IMR-90 (cell line): ENCODE measurements around the gene DIABLO. TPM values are rescaled to one million over a fixed set of nuclear protein-coding genes. Genes with fewer than 3 reads are reported as not detected.
"Not testable (repeated sequence)": the region's sequence is repeated elsewhere in the genome, so short reads cannot be mapped to it uniquely, and the experiment has no call there.

Experiments
- ATAC-seq: fragments of 200-7000 bp; cut with Tn5 transposase; 2 replicates; pipeline ENCODE4 v1.9.1; 2020; ENCODE audit warnings: low read depth, mild to moderate bottlenecking, moderate library complexity
- BruUV-seq: library from RNA; stranded (reverse); fragments of 400-500 nt; replicated peaks from 2 replicates; lab custom pipeline; 2021; lab: Mats Ljungman, UMichigan
- CTCF ChIA-PET: fragments of 300-600 bp; formaldehyde crosslinking; extraction: SDS; loops from one replicate; lab custom pipeline; 2021; ENCODE audit warnings: antibody characterized with exemption; lab: Yijun Ruan, JAX
- POLR2A ChIA-PET: fragments of 300-600 bp; sonication (Branson Sonifier 250); formaldehyde crosslinking; loops from one replicate; lab custom pipeline; 2022; ENCODE audit warnings: antibody characterized with exemption; ENCODE audit not compliant: unreplicated experiment; lab: Charles Lee
- DNase-seq: peaks from one replicate; pipeline ENCODE4 v3.0.0; 2013
- H2AFZ ChIP-seq: replicated peaks from 2 replicates; pipeline ENCODE3; 2013; ENCODE audit warnings: low read length, mild to moderate bottlenecking; ENCODE audit not compliant: poor library complexity
- H2AK5ac ChIP-seq: 2 replicates; pipeline ENCODE4 v1.6.1; 2013; ENCODE audit warnings: low read depth, low read length, inconsistent platforms
- H2AK9ac ChIP-seq: replicated peaks from 2 replicates; pipeline ENCODE3; 2013; ENCODE audit warnings: mild to moderate bottlenecking, low read depth, low read length, moderate library complexity; ENCODE audit not compliant: poor library complexity
- H2BK120ac ChIP-seq: 2 replicates; pipeline ENCODE4 v1.6.1; 2013; ENCODE audit warnings: low read depth, low read length, inconsistent platforms
- H2BK15ac ChIP-seq: 3 replicates; pipeline ENCODE4 v1.6.1; 2013; ENCODE audit warnings: low read depth, low read length, inconsistent platforms
- H2BK20ac ChIP-seq: 2 replicates; pipeline ENCODE4 v1.6.1; 2013; ENCODE audit warnings: low read depth, mild to moderate bottlenecking, inconsistent platforms, low read length, moderate library complexity
- H2BK5ac ChIP-seq: 2 replicates; pipeline ENCODE4 v1.6.1; 2013; ENCODE audit warnings: mild to moderate bottlenecking, low read depth, low read length, inconsistent platforms; ENCODE audit not compliant: poor library complexity, severe bottlenecking
- H3K14ac ChIP-seq: replicated peaks from 2 replicates; pipeline ENCODE4 v1.6.1; 2013; ENCODE audit warnings: low read depth, low read length, inconsistent platforms
- H3K18ac ChIP-seq: 2 replicates; pipeline ENCODE4 v1.6.1; 2013; ENCODE audit warnings: low read depth, low read length, control low read depth
- H3K23ac ChIP-seq: 2 replicates; pipeline ENCODE4 v1.6.1; 2013; ENCODE audit warnings: low read depth, low read length, inconsistent platforms
- H3K27ac ChIP-seq: 2 replicates; pipeline ENCODE4 v1.5.1; 2013; ENCODE audit warnings: mild to moderate bottlenecking, control low read depth, low read length; ENCODE audit not compliant: insufficient read depth
- H3K27me3 ChIP-seq: 2 replicates; pipeline ENCODE4 v1.6.1; 2013; ENCODE audit warnings: low read length; ENCODE audit not compliant: control insufficient read depth, insufficient read depth
- H3K36me3 ChIP-seq: 2 replicates; pipeline ENCODE4 v1.6.1; 2013; ENCODE audit warnings: low read length, mixed read lengths; ENCODE audit not compliant: control insufficient read depth, insufficient read depth
- H3K4ac ChIP-seq: 2 replicates; pipeline ENCODE4 v1.6.1; 2013; ENCODE audit warnings: low read depth, low read length, inconsistent platforms
- H3K4me1 ChIP-seq: 2 replicates; pipeline ENCODE4 v1.6.1; 2013; ENCODE audit warnings: low read length, mixed read lengths; ENCODE audit not compliant: control insufficient read depth, insufficient read depth
- H3K4me2 ChIP-seq: 2 replicates; pipeline ENCODE4 v1.6.1; 2013; ENCODE audit warnings: low read depth, mild to moderate bottlenecking, control low read depth, low read length, moderate library complexity
- H3K4me3 ChIP-seq: 2 replicates; pipeline ENCODE4 v1.5.1; 2013; ENCODE audit warnings: low read depth, mild to moderate bottlenecking, control low read depth, low read length, moderate library complexity; ENCODE audit not compliant: insufficient read depth
- H3K56ac ChIP-seq: 2 replicates; pipeline ENCODE4 v1.6.1; 2013; ENCODE audit warnings: low read length, inconsistent platforms; ENCODE audit not compliant: insufficient read depth; ENCODE audit errors: extremely low read depth
- H3K79me1 ChIP-seq, 2 experiments: 2 replicates each; pipeline ENCODE4 v1.6.1; 2013; ENCODE audit warnings: low read length in 2 of 2, inconsistent platforms in 1 of 2, low read depth in 1 of 2
- H3K9ac ChIP-seq: 2 replicates; pipeline ENCODE4 v1.6.1; 2013; ENCODE audit warnings: low read depth, low read length, control low read depth
- H3K9me1 ChIP-seq: 2 replicates; pipeline ENCODE4 v1.6.1; 2013; ENCODE audit warnings: low read length, inconsistent platforms; ENCODE audit not compliant: insufficient read depth
- H3K9me3 ChIP-seq: 2 replicates; pipeline ENCODE4 v1.6.1; 2013; ENCODE audit warnings: low read length; ENCODE audit not compliant: control insufficient read depth, insufficient read depth
- H4K20me1 ChIP-seq: 2 replicates; pipeline ENCODE4 v1.6.1; 2013; ENCODE audit warnings: low read length, inconsistent platforms; ENCODE audit not compliant: insufficient read depth
- H4K5ac ChIP-seq: 2 replicates; pipeline ENCODE4 v1.6.1; 2013; ENCODE audit warnings: mild to moderate bottlenecking, low read depth, low read length, control low read depth
- H4K8ac ChIP-seq, 2 experiments: 2 replicates each; pipeline ENCODE4 v1.6.1; 2013; ENCODE audit warnings: low read depth in 2 of 2, low read length in 2 of 2, control low read depth in 1 of 2, inconsistent platforms in 1 of 2
- H4K91ac ChIP-seq: 2 replicates; pipeline ENCODE4 v1.6.1; 2013; ENCODE audit warnings: low read depth, low read length, inconsistent platforms; ENCODE audit not compliant: insufficient read depth
- WGBS, 2 experiments: methylation state at CpG; one replicate each; pipeline versions ENCODE4 v1.1.5 to v1.1.7; 2013; ENCODE audit warnings: missing lambda C conversion rate in 2 of 2; ENCODE audit not compliant: insufficient read length in 1 of 2; ENCODE audit errors: extremely low coverage in 2 of 2; 5-methylcytosine and 5-hydroxymethylcytosine counted together
- dilution Hi-C: fragments of 300-500 bp; cut with HindIII; formaldehyde crosslinking; loops from one replicate; pipeline ENCODE4 v1.14.3; 2018; ENCODE audit warnings: low sequenced_read_pairs; ENCODE audit not compliant: unreplicated experiment
- in situ Hi-C: fragments of 300-500 bp; cut with MboI; formaldehyde crosslinking; loops from 3 replicates; pipeline ENCODE4 v1.14.3; 2019; ENCODE audit warnings: low sequenced_read_pairs, inconsistent platforms, mixed read lengths
- intact Hi-C: fragments of 100-400 bp; cut with micrococcal nuclease; formaldehyde crosslinking; loops from 2 replicates; pipeline ENCODE4 v1.10.0; 2022
- polyA plus RNA-seq, 3 experiments: library from polyadenylated mRNA; depleted of rRNA; stranded (reverse); fragments of >200 nt; gene quantifications; 2 replicates each; pipeline ENCODE4 v1.2.3, GENCODE V29; 2012; ENCODE audit warnings: low replicate concordance in 1 of 3
- total RNA-seq: library from RNA; depleted of rRNA; stranded (reverse); fragments of >200 nt; gene quantifications from 2 replicates; pipeline ENCODE4 v1.2.3, GENCODE V29; 2012

DIABLO gene
- total and polyA plus RNA-seq, 2 of the 4 experiments (the other 2 are of a cell fraction): 69.7 to 102 TPM

DNA sequence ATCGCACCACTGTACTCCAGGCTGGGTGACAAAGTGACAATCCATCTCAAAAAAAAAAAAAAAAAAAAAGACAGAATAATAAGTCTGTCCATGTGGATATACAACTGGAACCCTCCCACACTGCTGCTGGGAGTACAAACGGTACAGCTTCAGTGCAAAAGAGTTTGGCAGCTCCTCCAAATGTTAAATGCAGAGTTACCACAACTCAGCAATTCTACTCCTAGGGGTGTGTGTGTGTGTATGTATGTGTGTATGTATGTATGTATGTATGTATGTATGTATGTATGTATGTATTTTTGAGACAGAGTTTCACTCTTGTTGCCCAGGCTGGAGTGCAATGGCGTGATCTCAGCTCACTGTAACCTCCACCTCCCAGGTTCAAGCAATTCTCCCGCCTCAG, 33.1 kb upstream of the DIABLO start:
- in situ Hi-C loops: not testable (repeated sequence)

DNA sequence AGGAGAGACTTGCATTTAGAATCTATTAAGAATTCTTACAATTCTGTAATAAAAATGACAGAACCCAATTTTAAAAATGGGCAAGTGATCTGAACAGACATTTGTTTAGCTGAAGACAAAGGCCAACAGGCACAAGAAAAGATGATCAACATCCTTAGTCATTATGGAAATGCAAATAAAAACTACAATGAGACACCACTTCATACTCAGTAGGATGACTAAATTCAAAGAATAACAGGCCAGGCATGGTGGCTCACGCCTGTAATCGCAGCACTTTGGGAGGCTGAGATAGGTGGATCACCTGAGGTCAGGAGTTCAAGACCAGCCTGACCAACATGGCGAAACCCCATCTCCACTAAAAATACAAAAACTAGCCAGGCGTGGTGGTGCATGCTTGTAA, 32.6 kb upstream of the DIABLO start:
- H2BK5ac ChIP-seq, H3K4me2 ChIP-seq, H3K27ac ChIP-seq, H3K79me1 ChIP-seq, H2BK120ac ChIP-seq, H3K4ac ChIP-seq, H3K9me1 ChIP-seq, POLR2A ChIA-PET, H3K56ac ChIP-seq, H2AK5ac ChIP-seq, in situ Hi-C loops, dilution Hi-C loops, H3K4me3 ChIP-seq, ATAC-seq, H4K8ac ChIP-seq, H3K14ac ChIP-seq, H4K20me1 ChIP-seq, H4K5ac ChIP-seq, H2AK9ac ChIP-seq, intact Hi-C loops, H3K9me3 ChIP-seq, DNase-seq, H3K4me1 ChIP-seq, H3K27me3 ChIP-seq, BruUV-seq, H3K9ac ChIP-seq, H2AFZ ChIP-seq, H2BK15ac ChIP-seq, CTCF ChIA-PET, H2BK20ac ChIP-seq, H3K18ac ChIP-seq, H3K23ac ChIP-seq, H4K91ac ChIP-seq: not testable (repeated sequence)
- WGBS, 2 experiments: no CpG with 5 or more reads among the region's 4 CpGs
- peaks cover 36% of the 10 kb centered on the region for H3K36me3 ChIP-seq

More for the DNA sequence above, 33.1 kb upstream of the DIABLO start:
- CTCF ChIA-PET, H4K8ac ChIP-seq, H3K9ac ChIP-seq, H4K5ac ChIP-seq, H2BK20ac ChIP-seq, H2AFZ ChIP-seq, H3K4me3 ChIP-seq, H2BK120ac ChIP-seq, DNase-seq, H3K23ac ChIP-seq, H4K20me1 ChIP-seq, dilution Hi-C loops, H4K91ac ChIP-seq, H3K27ac ChIP-seq, H2BK5ac ChIP-seq, BruUV-seq, H3K79me1 ChIP-seq, ATAC-seq, H2AK5ac ChIP-seq, POLR2A ChIA-PET, H2AK9ac ChIP-seq, intact Hi-C loops, H3K4me1 ChIP-seq, H3K4me2 ChIP-seq, H3K18ac ChIP-seq, H3K4ac ChIP-seq, H2BK15ac ChIP-seq, H3K27me3 ChIP-seq, H3K9me1 ChIP-seq, H3K9me3 ChIP-seq, H3K14ac ChIP-seq, H3K56ac ChIP-seq: not testable (repeated sequence)
- peaks cover 36% of the 10 kb centered on the region for H3K36me3 ChIP-seq
- no CpG with 5 or more reads among the region's 4 CpGs for WGBS, 2 experiments
